H1 (cell line): ENCODE results near the gene MRPL28. TPM values are rescaled to one million over a fixed set of nuclear protein-coding genes. Genes with fewer than 3 reads are reported as not detected.

Experiments used
- CTCF ChIA-PET: fragments of 300-600 bp; sonication (Branson Sonifier 250); formaldehyde crosslinking; loops from one replicate; lab custom pipeline; 2021; ENCODE audit not compliant: partially characterized antibody; lab: Charles Lee
- POLR2A ChIA-PET: fragments of 300-600 bp; sonication (Branson Sonifier 250); formaldehyde crosslinking; loops from one replicate; lab custom pipeline; 2021; ENCODE audit warnings: inconsistent platforms; ENCODE audit not compliant: partially characterized antibody; lab: Charles Lee
- DNase-seq, 2 experiments: peaks; one replicate each; pipeline versions ENCODE4 v3.0.0 to v3.0.0-alpha.2; 2010 to 2022; ENCODE audit warnings: low spot score in 2 of 2, low read depth in 1 of 2, mixed read lengths in 1 of 2
- FAIRE-seq: peaks from 2 replicates; lab custom pipeline; 2011; peaks lifted over from hg19 to GRCh38; lab: Jason Lieb, UNC
- H2AFZ ChIP-seq: 2 replicates; pipeline ENCODE4 v1.8.1; 2012; ENCODE audit warnings: low read length, inconsistent platforms
- H2AK5ac ChIP-seq: 2 replicates; pipeline ENCODE4 v1.6.1; 2013; ENCODE audit warnings: low read depth, low read length
- H2BK120ac ChIP-seq: replicated peaks from 2 replicates; pipeline ENCODE3; 2013; ENCODE audit warnings: low read depth, low read length, inconsistent platforms
- H2BK12ac ChIP-seq: 2 replicates; pipeline ENCODE4 v1.6.1; 2013; ENCODE audit warnings: low read depth, low read length
- H2BK15ac ChIP-seq: 2 replicates; pipeline ENCODE4 v1.6.1; 2013; ENCODE audit warnings: low read length
- H2BK20ac ChIP-seq: 2 replicates; pipeline ENCODE4 v1.6.1; 2013; ENCODE audit warnings: low read length
- H2BK5ac ChIP-seq: 2 replicates; pipeline ENCODE4 v1.6.1; 2013; ENCODE audit warnings: low read depth, low read length
- H3K14ac ChIP-seq: 2 replicates; pipeline ENCODE4 v1.6.1; 2013; ENCODE audit warnings: inconsistent platforms; ENCODE audit not compliant: insufficient read length
- H3K18ac ChIP-seq: 2 replicates; pipeline ENCODE4 v1.6.1; 2013; ENCODE audit warnings: low read length; ENCODE audit errors: extremely low read depth
- H3K23ac ChIP-seq: 2 replicates; pipeline ENCODE4 v1.6.1; 2013; ENCODE audit warnings: inconsistent platforms; ENCODE audit not compliant: insufficient read length
- H3K23me2 ChIP-seq: 2 replicates; pipeline ENCODE4 v1.6.1; 2013; ENCODE audit warnings: low read depth, low read length
- H3K27ac ChIP-seq: 2 replicates; pipeline ENCODE4 v1.6.1; 2011; ENCODE audit warnings: low read depth, low read length, inconsistent platforms
- H3K27me3 ChIP-seq, 4 experiments: replicated peaks in 1 of 4; 1 replicate in 1 of 4; 2 replicates in 3 of 4; pipeline versions ENCODE4 v1.6.1 to v1.8.1; 2011 to 2013; ENCODE audit warnings: low read length in 3 of 4, mild to moderate bottlenecking in 3 of 4, inconsistent platforms in 2 of 4, mixed read lengths in 2 of 4, moderate library complexity in 1 of 4; ENCODE audit not compliant: control insufficient read depth in 3 of 4, insufficient read depth in 3 of 4; ENCODE audit errors: extremely low read depth in 1 of 4
- H3K36me3 ChIP-seq, 4 experiments: 2 replicates each; pipeline versions ENCODE4 v1.6.1 to v1.8.1; 2011 to 2013; ENCODE audit warnings: mild to moderate bottlenecking in 4 of 4, low read length in 3 of 4, moderate library complexity in 2 of 4, control low read depth in 1 of 4, inconsistent platforms in 1 of 4; ENCODE audit not compliant: insufficient read depth in 4 of 4, control insufficient read depth in 2 of 4
- H3K4ac ChIP-seq: replicated peaks from 2 replicates; pipeline ENCODE3; 2013; ENCODE audit warnings: low read length, low read depth, mixed read lengths, inconsistent platforms; ENCODE audit not compliant: insufficient read length
- H3K4me1 ChIP-seq, 4 experiments: replicated peaks in 1 of 4; 1 replicate in 1 of 4; 2 replicates in 3 of 4; pipeline versions ENCODE4 v1.6.1 to v1.8.1; 2011 to 2013; ENCODE audit warnings: low read length in 3 of 4, inconsistent platforms in 2 of 4, mixed read lengths in 1 of 4; ENCODE audit not compliant: insufficient read depth in 4 of 4, control insufficient read depth in 3 of 4
- H3K4me2 ChIP-seq, 2 experiments: 2 replicates each; pipeline versions ENCODE4 v1.6.1 to v1.8.1; 2011 to 2013; ENCODE audit warnings: low read depth in 2 of 2, low read length in 2 of 2, control low read depth in 1 of 2, inconsistent platforms in 1 of 2, mild to moderate bottlenecking in 1 of 2; ENCODE audit not compliant: insufficient read depth in 1 of 2
- H3K4me3 ChIP-seq, 4 experiments: fragments of 200-600, 300-600 bp in 1 of 4; sonication (generic), shearing (Covaris generic), sonication (Bioruptor Twin) in 1 of 4; 2 replicates each; pipeline versions ENCODE4 v1.5.1 to v1.8.1; 2011 to 2016; ENCODE audit warnings: low read length in 4 of 4, low read depth in 3 of 4, control low read depth in 2 of 4, inconsistent platforms in 2 of 4, mild to moderate bottlenecking in 2 of 4, mixed read lengths in 1 of 4, moderate library complexity in 1 of 4; ENCODE audit not compliant: insufficient read depth in 2 of 4; ENCODE audit errors: extremely low read depth in 1 of 4
- H3K56ac ChIP-seq: replicated peaks from 2 replicates; pipeline ENCODE3; 2013; ENCODE audit warnings: low read depth, mild to moderate bottlenecking, mixed read lengths, low read length, inconsistent platforms; ENCODE audit not compliant: insufficient read length
- H3K79me1 ChIP-seq: 2 replicates; pipeline ENCODE4 v1.6.1; 2013; ENCODE audit warnings: low read depth, low read length, control low read depth
- H3K79me2 ChIP-seq, 2 experiments: 2 replicates each; pipeline versions ENCODE4 v1.6.1 to v1.8.1; 2012 to 2013; ENCODE audit warnings: low read length in 2 of 2, mild to moderate bottlenecking in 2 of 2, inconsistent platforms in 1 of 2; ENCODE audit not compliant: insufficient read depth in 2 of 2, control insufficient read depth in 1 of 2
- H3K9ac ChIP-seq, 4 experiments: replicated peaks in 1 of 4; 1 replicate in 1 of 4; 2 replicates in 3 of 4; pipeline versions ENCODE4 v1.6.1 to v1.8.1; 2011 to 2013; ENCODE audit warnings: low read depth in 3 of 4, low read length in 3 of 4, control low read depth in 2 of 4, mild to moderate bottlenecking in 2 of 4, moderate library complexity in 2 of 4, inconsistent platforms in 1 of 4; ENCODE audit errors: extremely low read depth in 1 of 4
- H3K9me3 ChIP-seq, 2 experiments: 2 replicates each; pipeline versions ENCODE4 v1.6.1 to v1.8.1; 2012 to 2013; ENCODE audit warnings: mild to moderate bottlenecking in 2 of 2, moderate library complexity in 2 of 2, control low read depth in 1 of 2, inconsistent platforms in 1 of 2, low read depth in 1 of 2, low read length in 1 of 2, mixed read lengths in 1 of 2; ENCODE audit not compliant: insufficient read depth in 2 of 2
- H4K20me1 ChIP-seq, 2 experiments: replicated peaks in 1 of 2; 2 replicates each; pipeline versions ENCODE3 to v1.8.1; 2011 to 2013; ENCODE audit warnings: inconsistent platforms in 2 of 2, low read length in 2 of 2, mild to moderate bottlenecking in 1 of 2; ENCODE audit not compliant: insufficient read depth in 2 of 2, control insufficient read depth in 1 of 2
- H4K5ac ChIP-seq: 2 replicates; pipeline ENCODE4 v1.6.1; 2013; ENCODE audit warnings: low read length, low read depth, mixed read lengths, inconsistent platforms; ENCODE audit not compliant: insufficient read length
- H4K8ac ChIP-seq: 2 replicates; pipeline ENCODE4 v1.8.0; 2013; ENCODE audit warnings: mild to moderate bottlenecking, moderate library complexity, low read length, inconsistent platforms; ENCODE audit not compliant: insufficient read depth; ENCODE audit errors: extremely low read depth
- H4K91ac ChIP-seq: replicated peaks from 2 replicates; pipeline ENCODE3; 2013; ENCODE audit warnings: low read length, mixed read lengths, inconsistent platforms; ENCODE audit not compliant: insufficient read length
- ASH2L ChIP-seq: fragments of 200-600, 300-600 bp; sonication (generic); IDR thresholded peaks from one replicate; pipeline ENCODE4 v1.7.1; 2017; ENCODE audit warnings: low read length
- EGR1 ChIP-seq: IDR thresholded peaks from 2 replicates; pipeline ENCODE4 v1.6.1; 2011; ENCODE audit warnings: low read depth, low read length, borderline replicate concordance
- KDM5A ChIP-seq: fragments of 200-600 bp; IDR thresholded peaks from 2 replicates; pipeline ENCODE4 v1.7.1; 2012; ENCODE audit warnings: mild to moderate bottlenecking, low read length, inconsistent platforms, mixed read lengths
- POLR2A ChIP-seq, 2 experiments: IDR thresholded peaks; 1 replicate in 1 of 2; 2 replicates in 1 of 2; pipeline ENCODE4 v1.6.1; 2011; ENCODE audit warnings: low read depth in 2 of 2, low read length in 2 of 2, mild to moderate bottlenecking in 2 of 2; ENCODE audit errors: control extremely low read depth in 1 of 2
- SAP30 ChIP-seq: fragments of 300-600 bp; sonication (generic); IDR thresholded peaks from 2 replicates; pipeline ENCODE4 v1.7.1; 2012; ENCODE audit warnings: low read length, moderate library complexity, mild to moderate bottlenecking, inconsistent platforms; ENCODE audit not compliant: insufficient read depth, insufficient replicate concordance
- SP1 ChIP-seq: IDR thresholded peaks from 2 replicates; pipeline ENCODE4 v1.6.1; 2011; ENCODE audit warnings: low read depth, low read length
- WGBS, 2 experiments: shearing (Covaris generic) in 1 of 2; methylation state at CpG; one replicate each; pipeline versions ENCODE4 v1.1.6 to v1.1.7; 2013 to 2015; ENCODE audit warnings: low lambda C conversion rate in 2 of 2, mixed read lengths in 2 of 2, inconsistent platforms in 1 of 2, low coverage in 1 of 2, missing lambda C conversion rate in 1 of 2; ENCODE audit not compliant: insufficient replicate concordance in 2 of 2, insufficient coverage in 1 of 2, insufficient read length in 1 of 2; ENCODE audit errors: extremely low coverage in 1 of 2, missing lambda C conversion rate in 1 of 2; 5-methylcytosine and 5-hydroxymethylcytosine counted together
- polyA plus RNA-seq, 7 experiments: library from polyadenylated mRNA; depleted of rRNA in 3 of 7; stranded (reverse) in 5 of 7; unstranded in 2 of 7; fragments of >200 nt in 5 of 7; fragments of 200-250 nt in 2 of 7; gene quantifications; 1 replicate in 5 of 7; 2 replicates in 1 of 7; 4 replicates in 1 of 7; pipeline versions ENCODE4 v1.2.1 to v1.2.3, GENCODE V29; 2011 to 2013; ENCODE audit warnings: missing spikeins in 2 of 7, mixed read lengths in 2 of 7
- total RNA-seq: library from RNA; stranded (reverse); fragmentation: NEBNext Ultra II Directional; extraction: Animal tissue kit (Norgen Biotek cat#: 25700); gene quantifications from 2 replicates; pipeline ENCODE4 v1.2.1, GENCODE V29; 2021

The MRPL28 gene
- total and polyA plus RNA-seq, 2 of the 8 experiments (the other 6 are each of a cell fraction or from before 2014, with no cell fraction given), result 88.9 to 188 TPM

- H3K4me1 ChIP-seq, result peaks cover 5 to 19% (median 14%) of the 10 kb centered on the region in 4 experiments
- H3K27ac ChIP-seq, result no peak overlapping the region
- H3K79me2 ChIP-seq, result peaks cover 0 to 17% of the 10 kb centered on the region in 2 experiments; a peak in 2 of 4 replicates
- H3K56ac ChIP-seq, result no peak overlapping the region
- H3K4ac ChIP-seq, result no peak overlapping the region
- no peak overlapping the region for H2BK5ac ChIP-seq
- H3K18ac ChIP-seq, result no peak overlapping the region
- no peaks in the 10 kb centered on the region for H3K23me2 ChIP-seq
- no peak overlapping the region for H3K4me3 ChIP-seq
- H3K14ac ChIP-seq, result no peak overlapping the region
- 92% methylated on average over 14 of the region's 23 CpGs; no CpG with 5 or more reads in 1 of the 2 experiments for WGBS, 2 experiments
- ChIA-PET CTCF (interaction anchor here (0.6 to 1.1 kb wide), 3 partner anchors 15 to 172 kb away, joined by 3 read pairs; no protein-coding TSS in a partner anchor), POLR2A (interaction anchor here (1.0 to 1.5 kb wide), 2 partner anchors 9 to 23 kb away, joined by 3 to 6 read pairs; no protein-coding TSS in a partner anchor)
- no peak overlapping the region for H2BK12ac ChIP-seq
- no peak overlapping the region; the same call in 1 of the 2 replicates for H4K8ac ChIP-seq
- H3K36me3 ChIP-seq, result peaks cover 21 to 57% (median 29%) of the 10 kb centered on the region in 4 experiments
- no peak overlapping the region for H3K4me2 ChIP-seq
- no peaks in the 10 kb centered on the region for H3K27me3 ChIP-seq
- H3K9ac ChIP-seq, result no peak overlapping the region
- H2AK5ac ChIP-seq, result no peak overlapping the region
- H4K20me1 ChIP-seq, result peaks cover 16 to 43% of the 10 kb centered on the region in 2 experiments
- no peak overlapping the region for H4K91ac ChIP-seq
- no peak overlapping the region for H3K23ac ChIP-seq
- H2BK15ac ChIP-seq, result no peak overlapping the region
- H3K9me3 ChIP-seq, result no peaks in the 10 kb centered on the region
- TF ChIP-seq SP1, result no peak
- TF ChIP-seq EGR1, result no peak
- no peak for TF ChIP-seq SAP30
- TF ChIP-seq POLR2A (IDR thresholded peaks at IDR 0.05; ENCODE audit: control extremely low read depth in 1 of 2, low read depth in 2 of 2, low read length in 2 of 2), result no peak
- no peak for TF ChIP-seq KDM5A
- no peak for TF ChIP-seq ASH2L
- FAIRE-seq, result no peak
- no peak for DNase-seq
- no peak overlapping the region for H2BK20ac ChIP-seq
- no peak overlapping the region for H2AFZ ChIP-seq
- H4K5ac ChIP-seq, result no peak overlapping the region
- peaks cover 4% of the 10 kb centered on the region; the same call in 1 of the 2 replicates for H3K79me1 ChIP-seq
- no peak overlapping the region for H2BK120ac ChIP-seq
Measured at GRCh38 chr16:375212-375611, 4.9 kb upstream of the MRPL28 start.
